IMR-90 (cell line): ENCODE measurements around the gene PTK7. TPM values are rescaled to one million over a fixed set of nuclear protein-coding genes. Genes with fewer than 3 reads are reported as not detected.

Experiments
- ATAC-seq: fragments of 200-7000 bp; cut with Tn5 transposase; 2 replicates; pipeline ENCODE4 v1.9.1; 2020; ENCODE audit warnings: low read depth, mild to moderate bottlenecking, moderate library complexity
- BruUV-seq: library from RNA; stranded (reverse); fragments of 400-500 nt; replicated peaks from 2 replicates; lab custom pipeline; 2021; lab: Mats Ljungman, UMichigan
- CTCF ChIA-PET: fragments of 300-600 bp; formaldehyde crosslinking; extraction: SDS; loops from one replicate; lab custom pipeline; 2021; ENCODE audit warnings: antibody characterized with exemption; lab: Yijun Ruan, JAX
- POLR2A ChIA-PET: fragments of 300-600 bp; sonication (Branson Sonifier 250); formaldehyde crosslinking; loops from one replicate; lab custom pipeline; 2022; ENCODE audit warnings: antibody characterized with exemption; ENCODE audit not compliant: unreplicated experiment; lab: Charles Lee
- DNase-seq: peaks from one replicate; pipeline ENCODE4 v3.0.0; 2013
- H2AFZ ChIP-seq: replicated peaks from 2 replicates; pipeline ENCODE3; 2013; ENCODE audit warnings: low read length, mild to moderate bottlenecking; ENCODE audit not compliant: poor library complexity
- H2AK5ac ChIP-seq: 2 replicates; pipeline ENCODE4 v1.6.1; 2013; ENCODE audit warnings: low read depth, low read length, inconsistent platforms
- H2AK9ac ChIP-seq: replicated peaks from 2 replicates; pipeline ENCODE3; 2013; ENCODE audit warnings: mild to moderate bottlenecking, low read depth, low read length, moderate library complexity; ENCODE audit not compliant: poor library complexity
- H2BK120ac ChIP-seq: 2 replicates; pipeline ENCODE4 v1.6.1; 2013; ENCODE audit warnings: low read depth, low read length, inconsistent platforms
- H2BK15ac ChIP-seq: 3 replicates; pipeline ENCODE4 v1.6.1; 2013; ENCODE audit warnings: low read depth, low read length, inconsistent platforms
- H2BK20ac ChIP-seq: 2 replicates; pipeline ENCODE4 v1.6.1; 2013; ENCODE audit warnings: low read depth, mild to moderate bottlenecking, inconsistent platforms, low read length, moderate library complexity
- H2BK5ac ChIP-seq: 2 replicates; pipeline ENCODE4 v1.6.1; 2013; ENCODE audit warnings: mild to moderate bottlenecking, low read depth, low read length, inconsistent platforms; ENCODE audit not compliant: poor library complexity, severe bottlenecking
- H3K14ac ChIP-seq: replicated peaks from 2 replicates; pipeline ENCODE4 v1.6.1; 2013; ENCODE audit warnings: low read depth, low read length, inconsistent platforms
- H3K18ac ChIP-seq: 2 replicates; pipeline ENCODE4 v1.6.1; 2013; ENCODE audit warnings: low read depth, low read length, control low read depth
- H3K23ac ChIP-seq: 2 replicates; pipeline ENCODE4 v1.6.1; 2013; ENCODE audit warnings: low read depth, low read length, inconsistent platforms
- H3K27ac ChIP-seq: 2 replicates; pipeline ENCODE4 v1.5.1; 2013; ENCODE audit warnings: mild to moderate bottlenecking, control low read depth, low read length; ENCODE audit not compliant: insufficient read depth
- H3K27me3 ChIP-seq: 2 replicates; pipeline ENCODE4 v1.6.1; 2013; ENCODE audit warnings: low read length; ENCODE audit not compliant: control insufficient read depth, insufficient read depth
- H3K36me3 ChIP-seq: 2 replicates; pipeline ENCODE4 v1.6.1; 2013; ENCODE audit warnings: low read length, mixed read lengths; ENCODE audit not compliant: control insufficient read depth, insufficient read depth
- H3K4ac ChIP-seq: 2 replicates; pipeline ENCODE4 v1.6.1; 2013; ENCODE audit warnings: low read depth, low read length, inconsistent platforms
- H3K4me1 ChIP-seq: 2 replicates; pipeline ENCODE4 v1.6.1; 2013; ENCODE audit warnings: low read length, mixed read lengths; ENCODE audit not compliant: control insufficient read depth, insufficient read depth
- H3K4me2 ChIP-seq: 2 replicates; pipeline ENCODE4 v1.6.1; 2013; ENCODE audit warnings: low read depth, mild to moderate bottlenecking, control low read depth, low read length, moderate library complexity
- H3K4me3 ChIP-seq: 2 replicates; pipeline ENCODE4 v1.5.1; 2013; ENCODE audit warnings: low read depth, mild to moderate bottlenecking, control low read depth, low read length, moderate library complexity; ENCODE audit not compliant: insufficient read depth
- H3K56ac ChIP-seq: 2 replicates; pipeline ENCODE4 v1.6.1; 2013; ENCODE audit warnings: low read length, inconsistent platforms; ENCODE audit not compliant: insufficient read depth; ENCODE audit errors: extremely low read depth
- H3K79me1 ChIP-seq, 2 experiments: 2 replicates each; pipeline ENCODE4 v1.6.1; 2013; ENCODE audit warnings: low read length in 2 of 2, inconsistent platforms in 1 of 2, low read depth in 1 of 2
- H3K9ac ChIP-seq: 2 replicates; pipeline ENCODE4 v1.6.1; 2013; ENCODE audit warnings: low read depth, low read length, control low read depth
- H3K9me1 ChIP-seq: 2 replicates; pipeline ENCODE4 v1.6.1; 2013; ENCODE audit warnings: low read length, inconsistent platforms; ENCODE audit not compliant: insufficient read depth
- H3K9me3 ChIP-seq: 2 replicates; pipeline ENCODE4 v1.6.1; 2013; ENCODE audit warnings: low read length; ENCODE audit not compliant: control insufficient read depth, insufficient read depth
- H4K20me1 ChIP-seq: 2 replicates; pipeline ENCODE4 v1.6.1; 2013; ENCODE audit warnings: low read length, inconsistent platforms; ENCODE audit not compliant: insufficient read depth
- H4K5ac ChIP-seq: 2 replicates; pipeline ENCODE4 v1.6.1; 2013; ENCODE audit warnings: mild to moderate bottlenecking, low read depth, low read length, control low read depth
- H4K8ac ChIP-seq, 2 experiments: 2 replicates each; pipeline ENCODE4 v1.6.1; 2013; ENCODE audit warnings: low read depth in 2 of 2, low read length in 2 of 2, control low read depth in 1 of 2, inconsistent platforms in 1 of 2
- H4K91ac ChIP-seq: 2 replicates; pipeline ENCODE4 v1.6.1; 2013; ENCODE audit warnings: low read depth, low read length, inconsistent platforms; ENCODE audit not compliant: insufficient read depth
- CEBPB ChIP-seq: IDR thresholded peaks from 2 replicates; pipeline ENCODE4 v1.6.1; 2012; ENCODE audit warnings: low read depth, low read length, improper control_type of control experiment
- CHD1 ChIP-seq: IDR thresholded peaks from 2 replicates; pipeline ENCODE4 v1.6.1; 2012; ENCODE audit warnings: low read depth, low read length, improper control_type of control experiment
- ELK1 ChIP-seq: fragments of 150-350 bp; IDR thresholded peaks from 2 replicates; pipeline ENCODE4 v1.6.1; 2016; ENCODE audit warnings: low read depth, mild to moderate bottlenecking, low read length, moderate library complexity, borderline replicate concordance
- FOS ChIP-seq: fragments of 150-350 bp; IDR thresholded peaks from 2 replicates; pipeline ENCODE4 v1.6.1; 2016; ENCODE audit warnings: low read depth, low read length
- MAFK ChIP-seq: IDR thresholded peaks from 2 replicates; pipeline ENCODE4 v1.6.1; 2012; ENCODE audit warnings: low read depth, low read length, improper control_type of control experiment
- MAZ ChIP-seq: IDR thresholded peaks from 2 replicates; pipeline ENCODE4 v1.6.1; 2012; ENCODE audit warnings: low read depth, mild to moderate bottlenecking, low read length, improper control_type of control experiment, moderate library complexity, borderline replicate concordance
- MXI1 ChIP-seq: IDR thresholded peaks from 2 replicates; pipeline ENCODE4 v1.6.1; 2012; ENCODE audit warnings: low read depth, mild to moderate bottlenecking, low read length, moderate library complexity, borderline replicate concordance
- NFE2L2 ChIP-seq: fragments of 150-350 bp; IDR thresholded peaks from 2 replicates; pipeline ENCODE4 v1.6.1; 2016; ENCODE audit warnings: low read depth, mild to moderate bottlenecking, low read length
- RCOR1 ChIP-seq: IDR thresholded peaks from 2 replicates; pipeline ENCODE4 v1.6.1; 2012; ENCODE audit warnings: mild to moderate bottlenecking, low read length, improper control_type of control experiment; ENCODE audit not compliant: insufficient replicate concordance
- USF2 ChIP-seq: fragments of 150-350 bp; IDR thresholded peaks from 2 replicates; pipeline ENCODE4 v1.6.1; 2017; ENCODE audit warnings: mild to moderate bottlenecking, antibody characterized with exemption, low read length, low read depth
- WGBS, 2 experiments: methylation state at CpG; one replicate each; pipeline versions ENCODE4 v1.1.5 to v1.1.7; 2013; ENCODE audit warnings: missing lambda C conversion rate in 2 of 2; ENCODE audit not compliant: insufficient read length in 1 of 2; ENCODE audit errors: extremely low coverage in 2 of 2; 5-methylcytosine and 5-hydroxymethylcytosine counted together
- dilution Hi-C: fragments of 300-500 bp; cut with HindIII; formaldehyde crosslinking; loops from one replicate; pipeline ENCODE4 v1.14.3; 2018; ENCODE audit warnings: low sequenced_read_pairs; ENCODE audit not compliant: unreplicated experiment
- in situ Hi-C: fragments of 300-500 bp; cut with MboI; formaldehyde crosslinking; loops from 3 replicates; pipeline ENCODE4 v1.14.3; 2019; ENCODE audit warnings: low sequenced_read_pairs, inconsistent platforms, mixed read lengths
- intact Hi-C: fragments of 100-400 bp; cut with micrococcal nuclease; formaldehyde crosslinking; loops from 2 replicates; pipeline ENCODE4 v1.10.0; 2022
- polyA plus RNA-seq, 3 experiments: library from polyadenylated mRNA; depleted of rRNA; stranded (reverse); fragments of >200 nt; gene quantifications; 2 replicates each; pipeline ENCODE4 v1.2.3, GENCODE V29; 2012; ENCODE audit warnings: low replicate concordance in 1 of 3
- total RNA-seq: library from RNA; depleted of rRNA; stranded (reverse); fragments of >200 nt; gene quantifications from 2 replicates; pipeline ENCODE4 v1.2.3, GENCODE V29; 2012
- TF ChIP-seq, protein P1 (sequence below): conservative IDR thresholded peaks from 2 replicates; pipeline ENCODE4 v1.5.1; 2012; ENCODE audit warnings: mild to moderate bottlenecking, low read depth, low read length, improper control_type of control experiment

Gene PTK7
- total and polyA plus RNA-seq, 2 of the 4 experiments (the other 2 are of a cell fraction) = 47.1 to 142 TPM

DNA sequence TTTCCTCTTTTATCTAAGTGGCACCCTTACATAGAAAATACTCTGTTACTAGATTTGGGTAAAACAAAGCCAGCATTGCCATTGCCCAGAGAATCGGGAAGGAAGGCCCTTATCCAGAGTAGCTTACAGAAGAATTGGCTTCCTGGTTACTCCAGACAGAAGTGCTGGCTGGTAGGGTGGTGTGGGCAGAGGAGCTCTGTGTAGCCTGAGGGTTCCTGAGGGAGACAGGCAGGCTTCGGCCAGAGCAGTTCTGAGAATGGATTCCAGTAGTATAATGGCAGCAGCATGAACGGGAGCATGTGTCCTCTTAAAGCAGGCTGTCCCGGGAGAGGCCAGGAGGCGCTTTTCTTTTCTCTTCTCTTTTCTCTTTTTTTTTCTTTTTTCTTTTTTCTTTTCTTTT lies 117.8 kb downstream of the PTK7 start:
- Histone ChIP-seq H4K8ac (no peak overlapping the region), H2AFZ (no peak overlapping the region), H2BK15ac (no peak overlapping the region), H3K27me3 (no peaks in the 10 kb centered on the region), H3K9ac (no peak overlapping the region), H3K14ac (no peak overlapping the region), H3K4me3 (no peak overlapping the region), H4K20me1 (no peaks in the 10 kb centered on the region), H3K9me3 (no peaks in the 10 kb centered on the region), H3K4me2 (no peak overlapping the region), H3K79me1 (peaks cover 0 to 3% of the 10 kb centered on the region in 2 experiments; a peak in 1 of 4 replicates), H3K9me1 (no peaks in the 10 kb centered on the region), H3K18ac (no peak overlapping the region), H3K56ac (no peak overlapping the region), H2BK20ac (no peak overlapping the region), H2BK5ac (no peak overlapping the region), H3K27ac (no peak overlapping the region), H2AK5ac (no peak overlapping the region), H3K4me1 (no peaks in the 10 kb centered on the region), H4K91ac (no peak overlapping the region), H3K23ac (no peak overlapping the region), H2AK9ac (no peak overlapping the region), H3K4ac (no peak overlapping the region), H3K36me3 (peaks cover 44% of the 10 kb centered on the region), H2BK120ac (no peak overlapping the region), H4K5ac (no peak overlapping the region)
- CTCF ChIA-PET = no interaction called here
- ATAC-seq = no peak
- 93% methylated on average over 2 of the region's 5 CpGs; no CpG with 5 or more reads in 1 of the 2 experiments for WGBS, 2 experiments
- DNase-seq = no peak
- intact Hi-C loops (no loop called here), dilution Hi-C loops (no loop called here), in situ Hi-C loops (no loop called here)
- no peak for TF ChIP-seq ELK1
- no peak for TF ChIP-seq USF2
- no peak for TF ChIP-seq MAFK
- TF ChIP-seq CHD1 = no peak
- no peak for TF ChIP-seq RCOR1
- TF ChIP-seq CEBPB = no peak
- TF ChIP-seq, protein P1, sequence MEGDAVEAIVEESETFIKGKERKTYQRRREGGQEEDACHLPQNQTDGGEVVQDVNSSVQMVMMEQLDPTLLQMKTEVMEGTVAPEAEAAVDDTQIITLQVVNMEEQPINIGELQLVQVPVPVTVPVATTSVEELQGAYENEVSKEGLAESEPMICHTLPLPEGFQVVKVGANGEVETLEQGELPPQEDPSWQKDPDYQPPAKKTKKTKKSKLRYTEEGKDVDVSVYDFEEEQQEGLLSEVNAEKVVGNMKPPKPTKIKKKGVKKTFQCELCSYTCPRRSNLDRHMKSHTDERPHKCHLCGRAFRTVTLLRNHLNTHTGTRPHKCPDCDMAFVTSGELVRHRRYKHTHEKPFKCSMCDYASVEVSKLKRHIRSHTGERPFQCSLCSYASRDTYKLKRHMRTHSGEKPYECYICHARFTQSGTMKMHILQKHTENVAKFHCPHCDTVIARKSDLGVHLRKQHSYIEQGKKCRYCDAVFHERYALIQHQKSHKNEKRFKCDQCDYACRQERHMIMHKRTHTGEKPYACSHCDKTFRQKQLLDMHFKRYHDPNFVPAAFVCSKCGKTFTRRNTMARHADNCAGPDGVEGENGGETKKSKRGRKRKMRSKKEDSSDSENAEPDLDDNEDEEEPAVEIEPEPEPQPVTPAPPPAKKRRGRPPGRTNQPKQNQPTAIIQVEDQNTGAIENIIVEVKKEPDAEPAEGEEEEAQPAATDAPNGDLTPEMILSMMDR = no peak
- TF ChIP-seq MAZ = no peak
- TF ChIP-seq MXI1 = no peak
- no peak for TF ChIP-seq FOS
- TF ChIP-seq NFE2L2 = no peak
- BruUV-seq = no TSS peak
- POLR2A ChIA-PET = no interaction called here
